Measurements from ENCODE around the gene CBARP.
A peak's percentile ranks its signal among the peaks of the same experiment; 100 is the strongest.
"Not testable (repeated sequence)": the region's sequence is repeated elsewhere in the genome, so short reads cannot be mapped to it uniquely, and the experiment has no call there.

CBARP gene

DNA sequence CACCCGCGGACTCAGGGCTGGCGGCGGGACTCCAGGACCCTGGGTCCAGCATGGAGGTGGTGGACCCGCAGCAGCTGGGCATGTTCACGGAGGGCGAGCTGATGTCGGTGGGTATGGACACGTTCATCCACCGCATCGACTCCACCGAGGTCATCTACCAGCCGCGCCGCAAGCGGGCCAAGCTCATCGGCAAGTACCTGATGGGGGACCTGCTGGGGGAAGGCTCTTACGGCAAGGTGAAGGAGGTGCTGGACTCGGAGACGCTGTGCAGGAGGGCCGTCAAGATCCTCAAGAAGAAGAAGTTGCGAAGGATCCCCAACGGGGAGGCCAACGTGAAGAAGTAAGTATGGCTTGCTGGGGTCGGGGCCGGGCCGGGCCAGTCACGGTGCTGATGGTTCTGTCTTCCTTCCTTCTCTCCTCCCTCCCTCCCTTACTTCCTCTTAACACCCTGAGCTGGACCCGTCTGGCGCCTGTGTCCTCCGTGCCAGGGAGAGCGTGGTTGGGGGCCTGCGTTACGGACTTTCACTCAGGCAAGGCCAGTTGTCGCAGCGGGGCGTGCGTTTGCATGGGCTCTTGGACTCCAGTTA lies 30.8 kb downstream of the CBARP start:
- no peak for FAIRE-seq

DNA sequence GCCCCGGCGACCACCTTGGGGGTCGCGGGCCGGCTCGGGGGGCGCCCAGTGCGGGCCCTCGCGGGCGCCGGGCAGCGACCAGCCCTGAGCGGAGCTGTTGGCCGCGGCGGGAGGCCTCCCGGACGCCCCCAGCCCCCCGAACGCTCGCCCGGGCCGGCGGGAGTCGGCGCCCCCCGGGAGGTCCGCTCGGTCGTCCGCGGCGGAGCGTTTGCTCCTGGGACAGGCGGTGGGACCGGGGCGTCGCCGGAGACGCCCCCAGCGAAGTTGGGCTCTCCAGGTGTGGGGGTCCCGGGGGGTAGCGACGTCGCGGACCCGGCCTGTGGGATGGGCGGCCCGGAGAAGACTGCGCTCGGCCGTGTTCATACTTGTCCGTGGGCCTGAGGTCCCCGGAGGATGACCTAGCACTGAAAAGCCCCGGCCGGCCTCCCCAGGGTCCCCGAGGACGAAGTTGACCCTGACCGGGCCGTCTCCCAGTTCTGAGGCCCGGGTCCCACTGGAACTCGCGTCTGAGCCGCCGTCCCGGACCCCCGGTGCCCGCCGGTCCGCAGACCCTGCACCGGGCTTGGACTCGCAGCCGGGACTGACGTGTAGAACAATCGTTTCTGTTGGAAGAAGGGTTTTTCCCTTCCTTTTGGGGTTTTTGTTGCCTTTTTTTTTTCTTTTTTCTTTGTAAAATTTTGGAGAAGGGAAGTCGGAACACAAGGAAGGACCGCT lies 31.5 kb downstream of the CBARP start:
- no peak for FAIRE-seq

DNA sequence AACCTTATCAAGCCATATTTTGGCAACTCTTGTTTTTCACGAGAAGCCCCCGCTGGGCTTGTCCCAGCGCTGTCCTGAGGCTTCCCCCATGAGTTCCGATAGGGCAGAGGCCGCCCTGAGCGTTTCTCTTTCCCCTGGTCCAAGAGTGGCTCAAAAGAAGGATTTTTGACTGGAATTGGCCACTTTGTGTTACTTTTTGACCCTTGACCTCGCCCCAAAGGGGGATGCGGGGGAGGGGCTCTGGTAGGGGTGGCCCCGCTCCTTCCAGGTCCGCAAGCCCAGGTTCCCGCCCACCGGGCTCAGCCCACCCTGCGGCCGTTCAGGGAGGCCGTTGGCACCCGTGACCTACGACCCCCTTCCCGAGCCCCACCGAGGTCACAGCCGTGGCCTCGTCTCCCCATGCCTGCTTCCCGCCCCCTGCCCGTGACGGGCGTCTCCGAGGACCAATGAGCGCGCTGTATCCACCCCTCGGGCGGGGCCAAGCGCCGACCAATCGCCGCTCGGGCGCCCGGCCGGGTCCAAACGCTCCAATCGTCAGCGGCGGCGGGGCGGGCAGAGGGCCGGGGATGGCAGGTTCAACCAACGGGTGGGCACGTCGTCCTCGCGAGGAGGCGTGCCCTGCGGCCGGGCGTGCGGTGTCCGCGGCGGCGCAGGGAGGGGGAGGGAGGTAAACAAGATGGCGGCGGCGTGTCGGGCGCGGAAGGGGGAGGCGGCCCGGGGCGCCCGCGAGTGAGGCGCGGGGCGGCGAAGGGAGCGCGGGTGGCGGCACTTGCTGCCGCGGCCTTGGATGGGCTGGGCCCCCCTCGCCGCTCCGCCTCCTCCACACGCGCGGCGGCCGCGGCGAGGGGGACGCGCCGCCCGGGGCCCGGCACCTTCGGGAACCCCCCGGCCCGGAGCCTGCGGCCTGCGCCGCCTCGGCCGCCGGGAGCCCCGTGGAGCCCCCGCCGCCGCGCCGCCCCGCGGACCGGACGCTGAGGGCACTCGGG lies 32.4 kb downstream of the CBARP start, which contains the start of gene STK11:
Gene STK11 (plus strand): TSS at position 665 of the 986 bp plus-strand sequence. CDS start 1,136 bp downstream, outside the sequence.
- peak; percentile 94 for FAIRE-seq

- FAIRE-seq = not testable (repeated sequence)
Measured at GRCh38 chr19:1200614-1201013, 37.2 kb downstream of the CBARP start.

GRCh38 chr19:1199531-1199930 lies 38.3 kb downstream of the CBARP start:
- FAIRE-seq = no peak

- FAIRE-seq = no peak
Measured at GRCh38 chr19:1189419-1189818, 48.4 kb downstream of the CBARP start.

DNA sequence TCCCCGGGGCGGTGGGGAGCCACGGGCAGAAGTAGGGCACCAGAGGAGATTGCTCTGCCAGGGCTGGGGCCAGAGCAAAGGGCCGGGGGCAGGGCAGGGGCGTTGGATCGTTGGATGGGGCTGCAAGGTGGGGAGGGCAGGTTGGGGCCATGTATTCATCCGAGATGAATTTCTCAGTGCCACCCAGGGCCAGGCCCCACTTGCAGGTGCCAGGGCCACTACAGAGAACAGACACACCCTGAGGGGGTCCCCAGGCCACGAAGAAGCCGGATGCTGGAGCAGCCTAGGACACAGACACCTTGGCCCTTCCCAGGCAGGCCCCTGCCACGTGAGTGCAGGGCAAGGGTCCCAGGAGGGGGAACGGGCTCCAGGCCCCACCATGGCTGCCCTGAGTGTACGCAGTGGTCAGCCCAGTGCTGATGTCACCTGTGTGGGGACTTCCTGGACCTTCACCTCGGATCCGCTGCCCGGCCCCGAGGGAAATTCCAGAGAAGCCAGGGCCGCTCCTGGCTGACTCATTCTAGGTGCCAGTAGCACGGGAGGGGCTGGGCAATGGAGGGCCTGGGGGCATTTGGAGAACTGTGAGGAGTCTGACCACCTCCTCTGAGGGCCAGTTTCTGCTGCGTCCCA lies 54.1 kb downstream of the CBARP start:
- FAIRE-seq = no peak

- no peak for FAIRE-seq
Measured at GRCh38 chr19:1182727-1183126, 55.1 kb downstream of the CBARP start.

DNA sequence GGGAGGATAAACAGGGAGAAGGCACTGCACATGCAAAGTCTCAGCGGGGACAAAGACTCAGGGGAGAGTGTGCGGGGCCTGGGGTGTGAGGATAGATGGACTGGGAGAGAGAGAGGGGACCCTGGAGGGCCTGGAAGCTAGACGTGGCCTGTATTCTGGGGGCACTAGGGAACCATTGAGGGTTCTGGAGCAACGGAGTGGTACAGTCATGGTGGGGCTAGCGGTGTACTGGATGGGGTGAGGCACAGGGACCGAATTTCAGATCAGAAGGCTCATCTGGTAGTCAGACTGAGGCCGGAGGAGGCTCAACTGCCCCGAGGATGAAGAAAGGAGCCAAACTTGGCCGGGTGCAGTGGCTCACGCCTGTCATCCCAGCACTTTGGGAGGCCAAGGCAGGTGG lies 55.7 kb downstream of the CBARP start:
- FAIRE-seq = no peak

- no peak for FAIRE-seq
Measured at GRCh38 chr19:1181606-1182005, 56.2 kb downstream of the CBARP start.
